ENCODE measurements around the gene DIS3L2. TPM values are rescaled to one million over a fixed set of nuclear protein-coding genes. Genes with fewer than 3 reads are reported as not detected.

The DIS3L2 gene
- total RNA-seq, 1 experiment from 2014 or later: 28.5 TPM

GRCh38 chr2:232211743-232212686 is 250.5 kb downstream of the DIS3L2 start:
- ChIA-PET POLR2A (no interaction called here), CTCF (no interaction called here)
- ATAC-seq: no peak
- H3K4me3 Mint-ChIP-seq: no peak overlapping the region
- H3K27ac Mint-ChIP-seq: no peak overlapping the region
- no peak for DNase-seq (ENCODE audit: low spot score)
- 0 out of 2 replicates have a peak, but pooled peaks cover 4% of the 10 kb centered on the region for H3K4me1 Mint-ChIP-seq
- H3K9me3 Mint-ChIP-seq: no peaks in the 10 kb centered on the region
- no peaks in the 10 kb centered on the region for H3K36me3 Mint-ChIP-seq
- H3K27me3 Mint-ChIP-seq (ENCODE audit: low read depth): no peaks in the 10 kb centered on the region
- TF ChIP-seq ZBTB43 (CRISPR knock-in tag; IDR thresholded peaks at IDR 0.05) (no peak), SMAD4 (CRISPR knock-in tag; IDR thresholded peaks at IDR 0.05) (no peak), NFYB (CRISPR knock-in tag; conservative IDR thresholded peaks at IDR 0.05; ENCODE audit: low read depth) (no peak), ZNF396 (CRISPR knock-in tag; IDR thresholded peaks at IDR 0.05; ENCODE audit: borderline replicate concordance) (no peak), MAX (CRISPR knock-in tag; IDR thresholded peaks at IDR 0.05) (no peak), ZNF232 (CRISPR knock-in tag; IDR thresholded peaks at IDR 0.05) (no peak), SMAD3 (CRISPR knock-in tag; IDR thresholded peaks at IDR 0.05; ENCODE audit: borderline replicate concordance) (no peak), ZNF532 (CRISPR knock-in tag; IDR thresholded peaks at IDR 0.05; ENCODE audit: borderline replicate concordance) (no peak), RELA (CRISPR knock-in tag; IDR thresholded peaks at IDR 0.05; ENCODE audit: borderline replicate concordance) (no peak), KAT7 (CRISPR knock-in tag; IDR thresholded peaks at IDR 0.05; ENCODE audit: borderline replicate concordance) (no peak)
- TF ChIP-seq, protein P1, sequence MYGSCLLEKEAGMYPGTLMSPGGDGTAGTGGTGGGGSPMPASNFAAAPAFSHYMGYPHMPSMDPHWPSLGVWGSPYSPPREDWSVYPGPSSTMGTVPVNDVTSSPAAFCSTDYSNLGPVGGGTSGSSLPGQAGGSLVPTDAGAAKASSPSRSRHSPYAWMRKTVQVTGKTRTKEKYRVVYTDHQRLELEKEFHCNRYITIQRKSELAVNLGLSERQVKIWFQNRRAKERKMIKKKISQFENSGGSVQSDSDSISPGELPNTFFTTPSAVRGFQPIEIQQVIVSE (CRISPR knock-in tag; IDR thresholded peaks at IDR 0.05; ENCODE audit: borderline replicate concordance): no peak

DNA sequence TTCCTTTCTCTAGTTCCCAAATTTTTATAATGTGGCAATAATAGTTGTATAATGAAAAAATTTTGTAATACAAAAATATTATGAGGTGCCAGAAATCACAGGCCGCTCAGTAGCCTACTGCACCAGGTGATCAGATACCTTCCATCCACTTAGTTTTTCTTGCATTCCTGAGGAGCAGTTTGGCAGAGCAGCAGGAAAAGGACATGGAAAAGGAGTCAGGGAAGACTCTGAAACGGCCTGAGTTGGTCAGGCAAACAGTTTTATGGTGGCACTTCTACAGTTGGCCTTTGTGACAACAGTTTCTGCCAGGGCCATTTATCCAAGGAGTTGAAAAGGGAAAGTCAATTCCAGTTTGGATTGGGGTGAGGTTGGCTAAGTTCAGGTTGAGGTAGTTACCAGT is 251.7 kb downstream of the DIS3L2 start:
- Mint-ChIP-seq H3K27me3 (ENCODE audit: low read depth) (no peaks in the 10 kb centered on the region), H3K4me3 (no peak overlapping the region), H3K9me3 (no peaks in the 10 kb centered on the region), H3K4me1 (0 out of 2 replicates have a peak, but pooled peaks cover 4% of the 10 kb centered on the region), H3K27ac (no peak overlapping the region), H3K36me3 (no peaks in the 10 kb centered on the region)
- CTCF ChIA-PET: no interaction called here
- ATAC-seq (no peak), DNase-seq (ENCODE audit: low spot score) (no peak)
- TF ChIP-seq NR1H2 (CRISPR knock-in tag; IDR thresholded peaks at IDR 0.05): no peak
- TF ChIP-seq ZNF317 (CRISPR knock-in tag; IDR thresholded peaks at IDR 0.05; ENCODE audit: borderline replicate concordance, low read depth): no peak
- no peak for TF ChIP-seq TEAD1 (CRISPR knock-in tag; IDR thresholded peaks at IDR 0.05)
- no peak for TF ChIP-seq SMAD3 (CRISPR knock-in tag; IDR thresholded peaks at IDR 0.05; ENCODE audit: borderline replicate concordance)
- TF ChIP-seq ATF1 (CRISPR knock-in tag; IDR thresholded peaks at IDR 0.05): no peak
- TF ChIP-seq, protein P2, sequence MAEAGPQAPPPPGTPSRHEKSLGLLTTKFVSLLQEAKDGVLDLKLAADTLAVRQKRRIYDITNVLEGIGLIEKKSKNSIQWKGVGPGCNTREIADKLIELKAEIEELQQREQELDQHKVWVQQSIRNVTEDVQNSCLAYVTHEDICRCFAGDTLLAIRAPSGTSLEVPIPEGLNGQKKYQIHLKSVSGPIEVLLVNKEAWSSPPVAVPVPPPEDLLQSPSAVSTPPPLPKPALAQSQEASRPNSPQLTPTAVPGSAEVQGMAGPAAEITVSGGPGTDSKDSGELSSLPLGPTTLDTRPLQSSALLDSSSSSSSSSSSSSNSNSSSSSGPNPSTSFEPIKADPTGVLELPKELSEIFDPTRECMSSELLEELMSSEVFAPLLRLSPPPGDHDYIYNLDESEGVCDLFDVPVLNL (CRISPR knock-in tag; IDR thresholded peaks at IDR 0.05; ENCODE audit: borderline replicate concordance, low read depth): no peak
- POLR2A ChIA-PET: no interaction called here

Measured in WTC11 (cell line).